Measurements from ENCODE around the gene MYH15. TPM values are rescaled to one million over a fixed set of nuclear protein-coding genes. Genes with fewer than 3 reads are reported as not detected.

MYH15 gene
- total RNA-seq: under 0.01 TPM in 2 replicates

DNA sequence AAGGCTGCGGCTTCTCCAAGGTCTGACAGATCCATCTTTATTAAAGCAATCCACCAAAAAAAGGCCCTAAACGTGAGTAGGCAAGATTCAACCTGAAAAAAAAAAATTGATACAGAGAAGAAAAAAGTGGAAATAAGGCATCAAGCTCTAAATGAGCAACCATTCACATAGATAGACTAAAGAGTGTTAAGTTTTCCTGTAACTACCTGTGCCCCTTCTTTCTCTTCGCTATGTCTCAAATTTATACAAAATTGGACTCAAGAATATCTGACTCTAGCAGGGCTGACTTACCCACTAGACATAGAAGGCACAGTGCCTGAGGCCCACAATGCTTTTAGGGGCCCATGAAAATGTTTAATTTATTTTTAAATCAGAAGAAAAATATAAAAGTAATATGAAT lies at the start of gene MYH15:
MYH15 (minus strand) TSS at position 101 of the 400 bp plus-strand sequence; CDS start at position 35, 66 bp downstream.
- no peak within 1 kb of the TSS for H3K4me3 ChIP-seq (ENCODE audit: low read depth, low read length)
- DNase-seq (ENCODE audit: low read depth): no peak
- TF ChIP-seq CTCF (IDR thresholded peaks at IDR 0.05; ENCODE audit: insufficient read depth, low read depth, low read length): no peak

GRCh38 chr3:108555966-108556581 lies 45.7 kb upstream of the MYH15 start:
- no peak for DNase-seq (ENCODE audit: low read depth)
- H3K4me3 ChIP-seq (ENCODE audit: low read depth, low read length): no peak overlapping the region
- TF ChIP-seq CTCF (IDR thresholded peaks at IDR 0.05; ENCODE audit: insufficient read depth, low read depth, low read length): no peak

DNA sequence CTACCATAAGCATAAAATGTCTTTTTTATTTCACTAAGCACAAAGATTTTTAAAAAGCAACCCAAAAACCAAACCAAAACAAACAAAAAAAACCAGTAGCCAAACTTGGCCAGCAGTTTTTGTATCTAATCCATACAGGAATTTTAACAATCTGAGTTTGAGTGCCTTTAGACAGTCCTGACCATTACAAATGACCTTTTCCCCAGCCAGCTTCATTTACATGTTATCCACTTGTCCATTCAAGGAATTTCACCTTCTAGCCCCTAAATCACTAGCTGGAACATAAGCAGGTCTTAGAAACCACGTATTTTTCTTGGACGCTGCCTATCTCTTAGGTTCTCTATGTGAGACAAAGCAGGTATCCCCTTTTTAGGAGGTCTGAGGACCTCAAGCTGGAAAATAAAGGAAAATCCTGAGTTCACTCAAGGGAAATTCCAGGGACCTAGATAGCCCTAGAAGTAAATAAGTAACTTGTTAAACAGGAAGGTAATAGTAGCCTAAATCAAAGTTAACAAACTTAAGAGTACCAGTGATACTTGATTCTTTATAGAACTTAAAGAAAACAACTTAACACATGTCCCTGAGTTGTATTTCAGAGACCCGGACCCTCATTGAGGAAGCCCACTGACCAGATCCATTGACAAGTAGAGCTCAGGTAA lies 44.6 kb upstream of the MYH15 start:
- TF ChIP-seq CTCF (IDR thresholded peaks at IDR 0.05; ENCODE audit: insufficient read depth, low read depth, low read length): no peak
- DNase-seq (ENCODE audit: low read depth): no peak
- H3K4me3 ChIP-seq (ENCODE audit: low read depth, low read length): no peak overlapping the region

DNA sequence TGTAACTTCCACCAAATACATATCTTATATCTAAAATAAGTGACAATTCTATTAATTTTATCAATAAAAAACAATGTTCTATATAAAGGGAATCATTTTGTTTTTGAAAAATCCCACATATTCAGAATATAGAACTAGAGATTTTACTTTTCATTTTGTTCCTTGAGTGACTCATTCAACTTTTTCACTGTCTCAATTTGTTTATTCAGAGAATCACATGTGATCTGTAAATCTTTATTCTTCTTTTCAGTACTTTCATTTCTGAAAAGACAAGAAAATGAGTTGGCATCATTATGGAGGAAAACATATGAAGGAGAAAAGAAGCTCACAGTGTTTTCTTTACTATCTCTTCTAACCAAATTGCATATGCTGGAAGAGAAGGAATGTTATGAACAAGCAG lies 43.8 kb upstream of the MYH15 start:
- H3K4me3 ChIP-seq (ENCODE audit: low read depth, low read length): no peak overlapping the region
- no peak for DNase-seq (ENCODE audit: low read depth)
- TF ChIP-seq CTCF (IDR thresholded peaks at IDR 0.05; ENCODE audit: insufficient read depth, low read depth, low read length): no peak

DNA sequence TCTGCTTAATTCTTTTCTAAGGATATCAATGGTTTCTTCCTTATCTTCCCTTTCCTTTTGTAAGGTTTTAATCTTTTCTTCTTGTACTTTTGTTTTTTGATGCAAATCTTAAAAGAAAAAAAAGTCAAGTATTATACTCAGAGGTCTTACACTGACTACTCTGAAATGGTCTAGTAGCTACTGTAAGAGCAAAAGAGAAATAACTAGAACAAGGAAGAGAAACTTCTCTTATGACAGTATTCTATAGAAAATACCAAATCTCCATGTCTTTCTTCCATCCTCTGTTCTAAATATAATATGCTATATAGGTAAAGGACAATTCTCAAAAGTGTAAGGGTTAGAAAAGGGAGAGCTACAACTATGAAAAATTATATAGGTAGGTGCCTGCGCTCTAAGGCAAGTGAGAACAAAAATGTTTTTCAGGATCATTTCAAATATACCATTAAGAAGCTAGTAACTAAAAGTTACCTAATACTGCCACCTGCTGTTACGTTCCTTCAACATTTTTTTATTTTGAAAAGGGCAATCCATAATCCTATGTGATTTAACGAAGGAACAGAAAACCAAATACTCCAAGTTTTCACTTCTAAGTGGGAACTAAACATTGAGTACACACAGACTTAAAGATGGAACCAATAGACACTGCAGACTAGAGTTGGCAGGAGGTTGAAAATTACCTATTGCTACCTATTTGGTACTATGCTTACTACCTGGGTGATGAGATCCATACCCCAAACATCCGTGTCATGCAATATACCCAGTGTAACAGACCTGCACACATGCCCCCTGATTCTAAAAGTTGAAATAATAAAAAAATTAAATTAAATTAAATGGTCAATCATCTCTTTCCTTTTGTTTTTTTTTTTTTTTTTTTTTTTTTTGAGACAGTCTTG lies 42.1 kb upstream of the MYH15 start:
- H3K4me3 ChIP-seq (ENCODE audit: low read depth, low read length): no peak overlapping the region
- DNase-seq (ENCODE audit: low read depth): peak; percentile 65
- peak; percentile 45 for TF ChIP-seq CTCF (IDR thresholded peaks at IDR 0.05; ENCODE audit: insufficient read depth, low read depth, low read length)

GRCh38 chr3:108548886-108549285 lies 38.5 kb upstream of the MYH15 start:
- no peak overlapping the region for H3K4me3 ChIP-seq (ENCODE audit: low read depth, low read length)
- DNase-seq (ENCODE audit: low read depth): no peak
- TF ChIP-seq CTCF (IDR thresholded peaks at IDR 0.05; ENCODE audit: insufficient read depth, low read depth, low read length): no peak
